HG03064 (cell line): ENCODE measurements around the gene EEF2KMT.
"Not testable (repeated sequence)": the region's sequence is repeated elsewhere in the genome, so short reads cannot be mapped to it uniquely, and the experiment has no call there.

Experiments used
- ATAC-seq: cut with Tn5 transposase; IDR thresholded peaks from one replicate; pipeline ENCODE4 v1.9.1; 2021; ENCODE audit warnings: low read depth; ENCODE audit not compliant: unreplicated experiment

EEF2KMT gene

GRCh38 chr16:5096437-5097060, 1.0 kb downstream of the EEF2KMT start:
- ATAC-seq = not testable (repeated sequence)

- ATAC-seq = not testable (repeated sequence)
Observed at GRCh38 chr16:5095145-5095830, 2.3 kb downstream of the EEF2KMT start.

GRCh38 chr16:5093746-5094145, 3.8 kb downstream of the EEF2KMT start:
- not testable (repeated sequence) for ATAC-seq

- ATAC-seq = not testable (repeated sequence)
Observed at GRCh38 chr16:5093081-5093480, 4.5 kb downstream of the EEF2KMT start.

GRCh38 chr16:5090592-5090991, 7.0 kb downstream of the EEF2KMT start:
- not testable (repeated sequence) for ATAC-seq

GRCh38 chr16:5089911-5090555, 7.6 kb downstream of the EEF2KMT start:
- ATAC-seq = not testable (repeated sequence)

- not testable (repeated sequence) for ATAC-seq
Observed at GRCh38 chr16:5088936-5089335, 8.7 kb downstream of the EEF2KMT start.

GRCh38 chr16:5088086-5088790, 9.4 kb downstream of the EEF2KMT start:
- ATAC-seq = not testable (repeated sequence)

- ATAC-seq = not testable (repeated sequence)
Observed at GRCh38 chr16:5085716-5086115, 11.9 kb downstream of the EEF2KMT start.

GRCh38 chr16:5084802-5085201, 12.8 kb downstream of the EEF2KMT start:
- not testable (repeated sequence) for ATAC-seq

GRCh38 chr16:5084099-5084731, 13.4 kb downstream of the EEF2KMT start:
- not testable (repeated sequence) for ATAC-seq

GRCh38 chr16:5083646-5084045, 13.9 kb downstream of the EEF2KMT start:
- ATAC-seq = not testable (repeated sequence)

GRCh38 chr16:5080996-5081395, 16.6 kb downstream of the EEF2KMT start:
- not testable (repeated sequence) for ATAC-seq

- ATAC-seq = not testable (repeated sequence)
Observed at GRCh38 chr16:5080461-5080860, 17.1 kb downstream of the EEF2KMT start.

- no peak for ATAC-seq
Observed at GRCh38 chr16:5078626-5079025, 19.0 kb downstream of the EEF2KMT start.

- ATAC-seq = no peak
Observed at GRCh38 chr16:5077304-5077703, 20.3 kb downstream of the EEF2KMT start.

- no peak for ATAC-seq
Observed at GRCh38 chr16:5075637-5076036, 22.0 kb downstream of the EEF2KMT start.

GRCh38 chr16:5073771-5074170, 23.8 kb downstream of the EEF2KMT start:
- not testable (repeated sequence) for ATAC-seq

- ATAC-seq = no peak
Observed at GRCh38 chr16:5073279-5073629, 24.3 kb downstream of the EEF2KMT start.
